ENCODE results near the gene IFITM2.
"Not testable (repeated sequence)": the region's sequence is repeated elsewhere in the genome, so short reads cannot be mapped to it uniquely, and the experiment has no call there.

The IFITM2 gene

DNA sequence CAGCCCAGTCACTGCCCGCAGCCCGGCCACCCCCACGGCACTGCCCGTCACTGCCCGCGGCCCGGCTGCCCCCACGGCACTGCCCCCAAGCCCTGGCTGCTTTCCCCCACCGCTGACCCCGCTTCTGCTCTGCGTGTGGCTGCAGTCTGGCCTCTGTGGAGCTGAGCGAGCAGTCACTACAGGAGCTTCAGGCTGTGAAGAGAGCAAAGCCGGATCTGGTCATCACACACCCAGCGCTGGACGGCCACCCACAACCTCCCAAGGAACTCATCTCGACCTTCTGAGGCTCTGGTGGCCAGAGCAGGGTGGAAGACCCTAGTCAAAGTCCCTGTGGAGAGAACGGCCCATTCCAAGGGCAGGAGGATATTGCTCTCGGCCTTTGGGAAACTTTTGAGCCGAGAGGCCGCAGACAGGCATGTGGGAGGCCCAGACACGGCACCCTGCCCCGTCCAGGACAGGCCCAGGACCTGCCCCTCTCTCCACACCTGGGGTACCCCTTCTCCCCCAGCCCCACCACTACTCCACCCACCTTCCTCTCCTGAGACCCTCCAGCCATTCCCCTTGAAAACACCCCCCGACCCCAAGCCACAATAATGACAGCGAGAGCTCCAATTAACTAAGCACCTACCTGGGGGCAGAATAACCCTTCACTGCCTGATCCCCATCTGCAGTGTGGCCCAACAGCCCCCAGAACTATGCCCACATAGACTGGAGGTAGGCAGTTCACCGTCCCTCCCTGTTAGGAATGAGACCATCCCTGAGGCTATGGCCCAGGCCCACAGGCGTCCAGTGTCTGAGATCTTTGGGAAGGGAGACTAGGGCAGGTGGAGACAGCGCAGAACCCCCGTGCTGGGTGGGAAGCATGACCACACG lies 22.4 kb upstream of the IFITM2 start:
- Histone ChIP-seq H3K79me2 (ENCODE audit: insufficient read depth, low read length) (peaks cover 24% of the 10 kb centered on the region; the same call in 1 of the 2 replicates), H3K4me2 (ENCODE audit: low read depth, low read length, poor library complexity, severe bottlenecking) (no peak overlapping the region), H3K27me3 (ENCODE audit: insufficient read depth, low read length, poor library complexity, severe bottlenecking) (no peaks in the 10 kb centered on the region), H3K9me2 (replicated peaks; ENCODE audit: low read depth, low read length) (no peaks in the 10 kb centered on the region), H3K9ac (ENCODE audit: low read depth, low read length, poor library complexity, severe bottlenecking) (no peak overlapping the region), H2AFZ (ENCODE audit: low read length) (no peak overlapping the region), H3K36me3 (ENCODE audit: insufficient read depth, low read length) (no peaks in the 10 kb centered on the region), H3K4me1 (ENCODE audit: insufficient read depth, low read length, poor library complexity, severe bottlenecking) (peaks cover 31% of the 10 kb centered on the region), H3K4me3 (ENCODE audit: low read length, poor library complexity, severe bottlenecking) (no peak overlapping the region), H3F3A (ENCODE audit: low read depth) (no peaks in the 10 kb centered on the region), H4K20me1 (ENCODE audit: insufficient read depth, low read length, poor library complexity, severe bottlenecking) (peaks cover under 1% of the 10 kb centered on the region), H3K9me3 (ENCODE audit: insufficient read depth, low read depth, low read length) (no peaks in the 10 kb centered on the region)
- TF ChIP-seq, protein P1, sequence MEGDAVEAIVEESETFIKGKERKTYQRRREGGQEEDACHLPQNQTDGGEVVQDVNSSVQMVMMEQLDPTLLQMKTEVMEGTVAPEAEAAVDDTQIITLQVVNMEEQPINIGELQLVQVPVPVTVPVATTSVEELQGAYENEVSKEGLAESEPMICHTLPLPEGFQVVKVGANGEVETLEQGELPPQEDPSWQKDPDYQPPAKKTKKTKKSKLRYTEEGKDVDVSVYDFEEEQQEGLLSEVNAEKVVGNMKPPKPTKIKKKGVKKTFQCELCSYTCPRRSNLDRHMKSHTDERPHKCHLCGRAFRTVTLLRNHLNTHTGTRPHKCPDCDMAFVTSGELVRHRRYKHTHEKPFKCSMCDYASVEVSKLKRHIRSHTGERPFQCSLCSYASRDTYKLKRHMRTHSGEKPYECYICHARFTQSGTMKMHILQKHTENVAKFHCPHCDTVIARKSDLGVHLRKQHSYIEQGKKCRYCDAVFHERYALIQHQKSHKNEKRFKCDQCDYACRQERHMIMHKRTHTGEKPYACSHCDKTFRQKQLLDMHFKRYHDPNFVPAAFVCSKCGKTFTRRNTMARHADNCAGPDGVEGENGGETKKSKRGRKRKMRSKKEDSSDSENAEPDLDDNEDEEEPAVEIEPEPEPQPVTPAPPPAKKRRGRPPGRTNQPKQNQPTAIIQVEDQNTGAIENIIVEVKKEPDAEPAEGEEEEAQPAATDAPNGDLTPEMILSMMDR (conservative IDR thresholded peaks at IDR 0.05; ENCODE audit: low read length) = no peak
- TF ChIP-seq EZH2phosphoT487 (IDR thresholded peaks at IDR 0.05; ENCODE audit: borderline replicate concordance) = no peak

DNA sequence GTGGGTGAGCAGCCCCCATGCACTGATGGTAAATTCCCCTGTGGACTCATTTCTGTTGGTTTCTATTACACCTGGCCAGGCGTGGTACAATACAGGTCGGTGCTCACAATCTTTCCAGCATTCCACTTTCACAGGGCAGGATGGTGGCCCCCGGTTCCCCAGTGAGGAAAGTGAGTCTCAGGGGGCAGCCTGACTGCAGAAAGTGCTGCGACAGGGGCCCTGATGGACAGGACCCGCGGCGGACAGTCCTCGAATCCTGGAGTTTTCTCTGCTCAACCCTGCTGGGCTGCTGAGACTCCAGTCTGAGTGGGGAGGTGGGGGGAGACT lies 21.8 kb upstream of the IFITM2 start:
- H3K79me2 ChIP-seq (ENCODE audit: insufficient read depth, low read length) = peaks cover 30% of the 10 kb centered on the region; the same call in 1 of the 2 replicates
- H3K36me3 ChIP-seq (ENCODE audit: insufficient read depth, low read length) = no peaks in the 10 kb centered on the region
- peaks cover 37% of the 10 kb centered on the region for H3K4me1 ChIP-seq (ENCODE audit: insufficient read depth, low read length, poor library complexity, severe bottlenecking)
- no peaks in the 10 kb centered on the region for H3K27me3 ChIP-seq (ENCODE audit: insufficient read depth, low read length, poor library complexity, severe bottlenecking)
- H3K9ac ChIP-seq (ENCODE audit: low read depth, low read length, poor library complexity, severe bottlenecking) = no peak overlapping the region
- H2AFZ ChIP-seq (ENCODE audit: low read length) = no peak overlapping the region
- H3K9me3 ChIP-seq (ENCODE audit: insufficient read depth, low read depth, low read length) = no peaks in the 10 kb centered on the region
- H3K4me2 ChIP-seq (ENCODE audit: low read depth, low read length, poor library complexity, severe bottlenecking) = no peak overlapping the region
- H3K4me3 ChIP-seq (ENCODE audit: low read length, poor library complexity, severe bottlenecking) = no peak overlapping the region
- no peak for TF ChIP-seq EZH2phosphoT487 (IDR thresholded peaks at IDR 0.05; ENCODE audit: borderline replicate concordance)
- TF ChIP-seq, protein P1 (conservative IDR thresholded peaks at IDR 0.05; ENCODE audit: low read length) = no peak
- H3F3A ChIP-seq (ENCODE audit: low read depth) = no peaks in the 10 kb centered on the region
- H3K9me2 ChIP-seq (replicated peaks; ENCODE audit: low read depth, low read length) = no peaks in the 10 kb centered on the region
- H4K20me1 ChIP-seq (ENCODE audit: insufficient read depth, low read length, poor library complexity, severe bottlenecking) = peaks cover 3% of the 10 kb centered on the region

DNA sequence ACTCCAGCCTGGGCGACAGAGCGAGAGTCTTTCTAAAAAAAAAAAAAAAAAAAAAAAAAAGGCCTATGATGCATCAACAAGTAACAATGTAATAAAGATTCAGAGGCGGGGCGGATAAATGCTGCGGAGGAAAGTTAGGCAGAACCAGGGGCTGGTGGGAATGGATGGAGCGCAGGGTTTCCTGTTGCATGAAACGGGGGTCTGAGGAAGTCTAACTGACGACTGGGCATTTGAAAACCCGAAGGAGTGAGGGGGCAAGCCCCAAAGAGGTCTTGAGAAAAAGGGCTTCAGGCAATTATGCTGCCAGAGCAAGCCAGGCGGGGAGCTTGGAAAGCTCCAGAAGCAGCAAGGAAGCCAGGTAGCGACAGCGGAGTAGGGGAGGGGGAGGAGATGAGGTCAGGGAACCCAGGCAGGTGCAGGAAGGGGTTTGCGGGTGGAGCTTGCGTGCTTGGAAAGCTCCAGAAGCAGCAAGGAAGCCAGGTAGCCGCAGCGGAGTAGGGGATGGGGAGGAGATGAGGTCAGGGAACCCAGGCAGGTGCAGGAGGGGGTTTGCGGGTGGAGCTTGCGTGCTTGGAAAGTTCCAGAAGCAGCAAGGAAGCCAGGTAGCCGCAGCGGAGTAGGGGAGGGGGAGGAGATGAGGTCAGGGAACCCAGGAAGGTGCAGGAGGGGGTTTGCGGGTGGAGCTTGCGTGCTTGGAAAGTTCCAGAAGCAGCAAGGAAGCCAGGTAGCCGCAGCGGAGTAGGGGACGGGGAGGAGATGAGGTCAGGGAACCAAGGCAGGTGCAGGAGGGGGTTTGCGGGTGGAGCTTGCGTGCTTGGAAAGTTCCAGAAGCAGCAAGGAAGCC lies 20.4 kb upstream of the IFITM2 start:
- Histone ChIP-seq H3K4me2 (ENCODE audit: low read depth, low read length, poor library complexity, severe bottlenecking) (peak overlapping the region; percentile 97), H3K4me3 (ENCODE audit: low read length, poor library complexity, severe bottlenecking) (peak overlapping the region; percentile 93), H2AFZ (ENCODE audit: low read length) (peak overlapping the region; percentile 82; the same call in 1 of the 2 replicates), H3K4me1 (ENCODE audit: insufficient read depth, low read length, poor library complexity, severe bottlenecking) (peaks cover 42% of the 10 kb centered on the region), H3K9ac (ENCODE audit: low read depth, low read length, poor library complexity, severe bottlenecking) (peak overlapping the region; percentile 93), H3K79me2 (ENCODE audit: insufficient read depth, low read length) (peaks cover 37% of the 10 kb centered on the region; the same call in 1 of the 2 replicates)
- not testable (repeated sequence) for H3K36me3 ChIP-seq (ENCODE audit: insufficient read depth, low read length); H3K27me3 ChIP-seq (ENCODE audit: insufficient read depth, low read length, poor library complexity, severe bottlenecking); H4K20me1 ChIP-seq (ENCODE audit: insufficient read depth, low read length, poor library complexity, severe bottlenecking); H3K9me2 ChIP-seq (replicated peaks; ENCODE audit: low read depth, low read length); H3K9me3 ChIP-seq (ENCODE audit: insufficient read depth, low read depth, low read length); H3F3A ChIP-seq (ENCODE audit: low read depth)
